ENCODE data around the gene FXYD3. TPM values are rescaled to one million over a fixed set of nuclear protein-coding genes. Genes with fewer than 3 reads are reported as not detected.

Gene FXYD3
- polyA plus RNA-seq, 1 of the 3 experiments (the other 2 are of a cell fraction), result not detected

- TF ChIP-seq, protein P1, sequence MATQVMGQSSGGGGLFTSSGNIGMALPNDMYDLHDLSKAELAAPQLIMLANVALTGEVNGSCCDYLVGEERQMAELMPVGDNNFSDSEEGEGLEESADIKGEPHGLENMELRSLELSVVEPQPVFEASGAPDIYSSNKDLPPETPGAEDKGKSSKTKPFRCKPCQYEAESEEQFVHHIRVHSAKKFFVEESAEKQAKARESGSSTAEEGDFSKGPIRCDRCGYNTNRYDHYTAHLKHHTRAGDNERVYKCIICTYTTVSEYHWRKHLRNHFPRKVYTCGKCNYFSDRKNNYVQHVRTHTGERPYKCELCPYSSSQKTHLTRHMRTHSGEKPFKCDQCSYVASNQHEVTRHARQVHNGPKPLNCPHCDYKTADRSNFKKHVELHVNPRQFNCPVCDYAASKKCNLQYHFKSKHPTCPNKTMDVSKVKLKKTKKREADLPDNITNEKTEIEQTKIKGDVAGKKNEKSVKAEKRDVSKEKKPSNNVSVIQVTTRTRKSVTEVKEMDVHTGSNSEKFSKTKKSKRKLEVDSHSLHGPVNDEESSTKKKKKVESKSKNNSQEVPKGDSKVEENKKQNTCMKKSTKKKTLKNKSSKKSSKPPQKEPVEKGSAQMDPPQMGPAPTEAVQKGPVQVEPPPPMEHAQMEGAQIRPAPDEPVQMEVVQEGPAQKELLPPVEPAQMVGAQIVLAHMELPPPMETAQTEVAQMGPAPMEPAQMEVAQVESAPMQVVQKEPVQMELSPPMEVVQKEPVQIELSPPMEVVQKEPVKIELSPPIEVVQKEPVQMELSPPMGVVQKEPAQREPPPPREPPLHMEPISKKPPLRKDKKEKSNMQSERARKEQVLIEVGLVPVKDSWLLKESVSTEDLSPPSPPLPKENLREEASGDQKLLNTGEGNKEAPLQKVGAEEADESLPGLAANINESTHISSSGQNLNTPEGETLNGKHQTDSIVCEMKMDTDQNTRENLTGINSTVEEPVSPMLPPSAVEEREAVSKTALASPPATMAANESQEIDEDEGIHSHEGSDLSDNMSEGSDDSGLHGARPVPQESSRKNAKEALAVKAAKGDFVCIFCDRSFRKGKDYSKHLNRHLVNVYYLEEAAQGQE (IDR thresholded peaks at IDR 0.05; ENCODE audit: low read depth, low read length), result no peak
- no peak for TF ChIP-seq RXRA (IDR thresholded peaks at IDR 0.05; ENCODE audit: borderline replicate concordance, low read depth)
- TF ChIP-seq EZH2phosphoT487 (IDR thresholded peaks at IDR 0.05; ENCODE audit: borderline replicate concordance, low read depth), result no peak
- TF ChIP-seq, protein P2, sequence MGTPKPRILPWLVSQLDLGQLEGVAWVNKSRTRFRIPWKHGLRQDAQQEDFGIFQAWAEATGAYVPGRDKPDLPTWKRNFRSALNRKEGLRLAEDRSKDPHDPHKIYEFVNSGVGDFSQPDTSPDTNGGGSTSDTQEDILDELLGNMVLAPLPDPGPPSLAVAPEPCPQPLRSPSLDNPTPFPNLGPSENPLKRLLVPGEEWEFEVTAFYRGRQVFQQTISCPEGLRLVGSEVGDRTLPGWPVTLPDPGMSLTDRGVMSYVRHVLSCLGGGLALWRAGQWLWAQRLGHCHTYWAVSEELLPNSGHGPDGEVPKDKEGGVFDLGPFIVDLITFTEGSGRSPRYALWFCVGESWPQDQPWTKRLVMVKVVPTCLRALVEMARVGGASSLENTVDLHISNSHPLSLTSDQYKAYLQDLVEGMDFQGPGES (IDR thresholded peaks at IDR 0.05; ENCODE audit: low read depth, low read length), result no peak
- TF ChIP-seq FOXJ3 (CRISPR knock-in tag; IDR thresholded peaks at IDR 0.05), result no peak
- TF ChIP-seq USF2 (IDR thresholded peaks at IDR 0.05; ENCODE audit: borderline replicate concordance, low read depth, low read length), result no peak
- no peak for TF ChIP-seq NFIC (IDR thresholded peaks at IDR 0.05; ENCODE audit: borderline replicate concordance)
- TF ChIP-seq, protein P3, sequence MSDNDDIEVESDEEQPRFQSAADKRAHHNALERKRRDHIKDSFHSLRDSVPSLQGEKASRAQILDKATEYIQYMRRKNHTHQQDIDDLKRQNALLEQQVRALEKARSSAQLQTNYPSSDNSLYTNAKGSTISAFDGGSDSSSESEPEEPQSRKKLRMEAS (IDR thresholded peaks at IDR 0.05; ENCODE audit: low read depth), result no peak
- TF ChIP-seq GABPA (IDR thresholded peaks at IDR 0.05; ENCODE audit: low read depth), result no peak
- no peak for TF ChIP-seq TAF1 (IDR thresholded peaks at IDR 0.05; ENCODE audit: borderline replicate concordance, low read depth, low read length)
- no peak for TF ChIP-seq TCF12 (IDR thresholded peaks at IDR 0.05)
- TF ChIP-seq FOSL2 (IDR thresholded peaks at IDR 0.05; ENCODE audit: borderline replicate concordance, low read depth), result no peak
Measured at GRCh38 chr19:35106898-35107541, 8.6 kb upstream of the FXYD3 start (continued).

DNA sequence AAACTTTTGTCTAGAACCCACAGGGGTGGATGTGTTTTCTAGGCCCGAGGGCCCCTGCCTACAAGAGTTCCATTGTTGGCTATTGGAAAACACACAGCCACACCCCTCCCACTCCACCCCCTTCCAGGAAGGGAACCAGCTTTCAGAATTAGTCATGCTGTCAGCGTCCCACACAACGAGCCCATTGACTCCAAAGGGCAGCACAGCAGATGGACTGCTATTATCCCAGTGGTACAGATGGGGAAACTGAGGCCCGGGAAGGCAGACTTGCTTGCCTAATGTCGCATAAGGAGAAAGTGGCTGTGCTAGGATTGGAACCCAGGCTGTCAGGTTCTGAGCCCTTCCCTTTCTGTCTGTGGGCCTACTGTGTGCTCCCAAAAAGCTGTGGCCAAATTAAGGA, 8.1 kb upstream of the FXYD3 start:
- Histone ChIP-seq H3K9ac (no peak overlapping the region), H3K27me3 (ENCODE audit: insufficient read depth) (no peaks in the 10 kb centered on the region), H2AFZ (ENCODE audit: low read depth) (no peak overlapping the region), H3K9me3 (no peaks in the 10 kb centered on the region), H3K4me1 (ENCODE audit: control insufficient read depth in 1 of 2, insufficient read depth in 2 of 2, low read depth in 1 of 2, low read length in 1 of 2) (no peaks in the 10 kb centered on the region), H3K79me2 (ENCODE audit: insufficient read depth) (no peaks in the 10 kb centered on the region), H3K36me3 (replicated peaks in 1 of 2; ENCODE audit: control insufficient read depth in 1 of 2, insufficient read depth in 2 of 2, low read length in 1 of 2) (no peaks in the 10 kb centered on the region), H3K4me3 (ENCODE audit: low read depth in 2 of 2, low read length in 1 of 2) (no peak overlapping the region), H3K27ac (ENCODE audit: low read depth in 2 of 2, low read length in 1 of 2) (no peak overlapping the region), H4K20me1 (ENCODE audit: insufficient read depth) (no peaks in the 10 kb centered on the region), H3K4me2 (no peak overlapping the region), H3F3A (replicated peaks; ENCODE audit: insufficient read depth) (peaks cover 4% of the 10 kb centered on the region), H3K9me2 (no peaks in the 10 kb centered on the region)
- TF ChIP-seq, protein P2 (IDR thresholded peaks at IDR 0.05; ENCODE audit: low read depth, low read length), result no peak
- TF ChIP-seq, protein P4, sequence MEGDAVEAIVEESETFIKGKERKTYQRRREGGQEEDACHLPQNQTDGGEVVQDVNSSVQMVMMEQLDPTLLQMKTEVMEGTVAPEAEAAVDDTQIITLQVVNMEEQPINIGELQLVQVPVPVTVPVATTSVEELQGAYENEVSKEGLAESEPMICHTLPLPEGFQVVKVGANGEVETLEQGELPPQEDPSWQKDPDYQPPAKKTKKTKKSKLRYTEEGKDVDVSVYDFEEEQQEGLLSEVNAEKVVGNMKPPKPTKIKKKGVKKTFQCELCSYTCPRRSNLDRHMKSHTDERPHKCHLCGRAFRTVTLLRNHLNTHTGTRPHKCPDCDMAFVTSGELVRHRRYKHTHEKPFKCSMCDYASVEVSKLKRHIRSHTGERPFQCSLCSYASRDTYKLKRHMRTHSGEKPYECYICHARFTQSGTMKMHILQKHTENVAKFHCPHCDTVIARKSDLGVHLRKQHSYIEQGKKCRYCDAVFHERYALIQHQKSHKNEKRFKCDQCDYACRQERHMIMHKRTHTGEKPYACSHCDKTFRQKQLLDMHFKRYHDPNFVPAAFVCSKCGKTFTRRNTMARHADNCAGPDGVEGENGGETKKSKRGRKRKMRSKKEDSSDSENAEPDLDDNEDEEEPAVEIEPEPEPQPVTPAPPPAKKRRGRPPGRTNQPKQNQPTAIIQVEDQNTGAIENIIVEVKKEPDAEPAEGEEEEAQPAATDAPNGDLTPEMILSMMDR (IDR thresholded peaks at IDR 0.05), result no peak
- TF ChIP-seq PBX3 (IDR thresholded peaks at IDR 0.05) (no peak), NRF1 (IDR thresholded peaks at IDR 0.05; ENCODE audit: low read depth, low read length) (no peak), RCOR1 (IDR thresholded peaks at IDR 0.05; ENCODE audit: low read length) (no peak), NFIC (IDR thresholded peaks at IDR 0.05; ENCODE audit: borderline replicate concordance) (no peak), EZH2phosphoT487 (IDR thresholded peaks at IDR 0.05; ENCODE audit: borderline replicate concordance, low read depth) (no peak)
- TF ChIP-seq, protein P5, sequence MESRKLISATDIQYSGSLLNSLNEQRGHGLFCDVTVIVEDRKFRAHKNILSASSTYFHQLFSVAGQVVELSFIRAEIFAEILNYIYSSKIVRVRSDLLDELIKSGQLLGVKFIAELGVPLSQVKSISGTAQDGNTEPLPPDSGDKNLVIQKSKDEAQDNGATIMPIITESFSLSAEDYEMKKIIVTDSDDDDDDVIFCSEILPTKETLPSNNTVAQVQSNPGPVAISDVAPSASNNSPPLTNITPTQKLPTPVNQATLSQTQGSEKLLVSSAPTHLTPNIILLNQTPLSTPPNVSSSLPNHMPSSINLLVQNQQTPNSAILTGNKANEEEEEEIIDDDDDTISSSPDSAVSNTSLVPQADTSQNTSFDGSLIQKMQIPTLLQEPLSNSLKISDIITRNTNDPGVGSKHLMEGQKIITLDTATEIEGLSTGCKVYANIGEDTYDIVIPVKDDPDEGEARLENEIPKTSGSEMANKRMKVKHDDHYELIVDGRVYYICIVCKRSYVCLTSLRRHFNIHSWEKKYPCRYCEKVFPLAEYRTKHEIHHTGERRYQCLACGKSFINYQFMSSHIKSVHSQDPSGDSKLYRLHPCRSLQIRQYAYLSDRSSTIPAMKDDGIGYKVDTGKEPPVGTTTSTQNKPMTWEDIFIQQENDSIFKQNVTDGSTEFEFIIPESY (IDR thresholded peaks at IDR 0.05; ENCODE audit: borderline replicate concordance, low read depth), result no peak
- CTCF ChIA-PET, result interaction anchor here (0.6 to 1.5 kb wide), 5 partner anchors 8 to 46 kb away, joined by 3 to 6 read pairs (median 5); partner anchors contain the start of gene FXYD3
- 4% methylated on average over 5 of the region's 5 CpGs for WGBS (ENCODE audit: low lambda C conversion rate)
- POLR2A ChIA-PET, result no interaction called here
- DNase-seq, result no peak

Measured in SK-N-SH (cell line).